Adrenal gland (tissue), 12 donors: ENCODE measurements around the gene SDC4. TPM values are rescaled to one million over a fixed set of nuclear protein-coding genes. Genes with fewer than 3 reads are reported as not detected.
A peak's percentile ranks its signal among the peaks of the same experiment; 100 is the strongest.

Experiments
- DNase-seq, 7 donors: peaks; one replicate each; pipeline ENCODE4 v3.0.0-alpha.2; 2019 to 2020
- H3K27ac ChIP-seq, 5 donors: fragments of 200-600 bp; sonication (generic) in 4 of 5; 1 replicate in 3 of 5; 2 replicates in 2 of 5; pipeline versions ENCODE4 v1.5.1 to v1.8.0; 2016 to 2020; ENCODE audit warnings: mild to moderate bottlenecking in 1 of 5
- H3K27me3 ChIP-seq: fragments of 200-600 bp; 2 replicates; pipeline ENCODE4 v1.8.0; 2021
- H3K36me3 ChIP-seq, 2 donors: fragments of 200-600 bp; replicated peaks in 1 of 2; 1 replicate in 1 of 2; 2 replicates in 1 of 2; pipeline versions ENCODE4 v1.5.1 to v1.8.0; 2018 to 2022
- H3K4me1 ChIP-seq, 2 donors: fragments of 200-600 bp; replicated peaks in 1 of 2; 1 replicate in 1 of 2; 2 replicates in 1 of 2; pipeline versions ENCODE4 v1.5.1 to v1.8.0; 2018 to 2021
- H3K4me3 ChIP-seq, 4 donors: fragments of 200-600 bp; sonication (generic) in 3 of 4; one replicate each; pipeline ENCODE4 v1.5.1; 2016 to 2018
- H3K9me3 ChIP-seq, 3 donors: fragments of 200-600 bp; sonication (generic) in 1 of 3; replicated peaks in 1 of 3; 1 replicate in 2 of 3; 2 replicates in 1 of 3; pipeline versions ENCODE4 v1.5.1 to v1.8.0; 2016 to 2021
- CTCF ChIP-seq, 6 experiments: fragments of 450-650 bp in 4 of 6; fragments of 200-600 bp in 2 of 6; sonication (generic) in 1 of 6; IDR thresholded peaks; 1 replicate in 5 of 6; 2 replicates in 1 of 6; pipeline versions ENCODE4 v1.5.1 to v1.8.0; 2016 to 2021; ENCODE audit warnings: antibody characterized with exemption in 6 of 6, mild to moderate bottlenecking in 2 of 6, moderate library complexity in 1 of 6
- POLR2A ChIP-seq, 2 donors: fragments of 450-650 bp; IDR thresholded peaks; one replicate each; pipeline ENCODE4 v1.6.1; 2017; ENCODE audit warnings: antibody characterized with exemption in 2 of 2, mild to moderate bottlenecking in 2 of 2, moderate library complexity in 1 of 2
- WGBS, 4 donors: extraction: QIAGEN DNeasy Blood & Tissue Kit in 2 of 4; methylation state at CpG; one replicate each; pipeline versions ENCODE4 v1.1.5 to v1.1.7; 2013 to 2017; 5-methylcytosine and 5-hydroxymethylcytosine counted together
- intact Hi-C, 2 donors: fragments of 100-400 bp; cut with DNase I; formaldehyde crosslinking; loops; one replicate each; pipeline versions ENCODE4 v1.14.1 to v1.15.0; 2022 to 2023
- polyA plus RNA-seq, 3 donors: library from polyadenylated mRNA; stranded (reverse); fragments of 200-250 nt in 2 of 3; fragments of 350-450 nt in 1 of 3; fragmentation: Illumina TruSeq in 1 of 3; extraction: RNeasy Lipid Tissue Mini Kit (QIAGEN cat#74804) in 1 of 3; gene quantifications; one replicate each; pipeline ENCODE4 v1.2.3, GENCODE V29; 2013 to 2014
- total RNA-seq, 9 donors: library from RNA; depleted of rRNA in 4 of 9; stranded (reverse); fragments of >200 nt in 4 of 9; fragments of 120-200 nt in 1 of 9; fragmentation: NEBNext Ultra II Directional in 1 of 9; extraction: Animal tissue kit (Norgen Biotek cat#: 25700) in 1 of 9; gene quantifications; one replicate each; pipeline versions ENCODE4 v1.1.0 to v1.2.4, GENCODE V29; 2013 to 2023
- donor health status: healthy with polysubstance abuse.
- donor health status: Bipolar disorder and iron deficiency.
- donor health status: DM: yes; HTN: yes; CAD: no.
- donor health status: DM: no; HTN: no; CAD: no.
- donor health status: DM: no; HTN: no; CAD: no.
- donor health status: DM: yes; HTN: yes; CAD: no.

Gene SDC4
- total and polyA plus RNA-seq, 12 donors: 48.7 to 128 (median 72.4) TPM

GRCh38 chr20:45289942-45290676 lies 58.1 kb downstream of the SDC4 start:
- 72 to 76% (median 74%) methylated on average over 12 to 13 of the region's 13 CpGs for WGBS, 4 donors
- intact Hi-C loops: loop anchor here (5.0 to 10.0 kb wide), 3 partner anchors 185 to 273 kb away; partner anchors contain the start of gene KCNS1 (in 1 of the 2)
- peak in 1 of 7 donors; percentile 17 for DNase-seq
- no peak overlapping the region for H3K27ac ChIP-seq
- H3K36me3 ChIP-seq: no peaks in the 10 kb centered on the region
- TF ChIP-seq CTCF (IDR thresholded peaks at IDR 0.05): no peak
- TF ChIP-seq POLR2A (IDR thresholded peaks at IDR 0.05): no peak
- H3K9me3 ChIP-seq: no peaks in the 10 kb centered on the region
- H3K4me1 ChIP-seq: peaks cover 0 to 9% of the 10 kb centered on the region in 2 donors
- H3K27me3 ChIP-seq: peaks cover 11% of the 10 kb centered on the region
- no peak overlapping the region for H3K4me3 ChIP-seq

GRCh38 chr20:45288860-45289259 lies 59.4 kb downstream of the SDC4 start:
- no peaks in the 10 kb centered on the region for H3K9me3 ChIP-seq
- H3K27ac ChIP-seq: no peak overlapping the region
- H3K27me3 ChIP-seq: peaks cover 4% of the 10 kb centered on the region
- WGBS, 4 donors: 69 to 98% (median 81%) methylated on average over 3 to 5 of the region's 5 CpGs
- H3K36me3 ChIP-seq: no peaks in the 10 kb centered on the region
- intact Hi-C loops: loop anchor here (5.0 to 10.0 kb wide), 3 partner anchors 184 to 272 kb away; partner anchors contain the start of gene KCNS1 (in 1 of the 2)
- DNase-seq: peak in 1 of 7 donors; percentile 36
- no peak overlapping the region for H3K4me3 ChIP-seq
- H3K4me1 ChIP-seq: peaks cover 0 to 7% of the 10 kb centered on the region in 2 donors
- TF ChIP-seq POLR2A (IDR thresholded peaks at IDR 0.05) (no peak), CTCF (IDR thresholded peaks at IDR 0.05) (no peak)

GRCh38 chr20:45288376-45288775 lies 59.8 kb downstream of the SDC4 start:
- TF ChIP-seq POLR2A (IDR thresholded peaks at IDR 0.05) (no peak), CTCF (IDR thresholded peaks at IDR 0.05) (no peak)
- peaks cover 6% of the 10 kb centered on the region for H3K27me3 ChIP-seq
- DNase-seq: peak in 1 of 7 donors; percentile 31
- H3K4me1 ChIP-seq: peaks cover 0 to 5% of the 10 kb centered on the region in 2 donors
- H3K4me3 ChIP-seq: no peak overlapping the region
- intact Hi-C loops: loop anchor here (5.0 to 10.0 kb wide), 3 partner anchors 184 to 271 kb away; partner anchors contain the start of gene KCNS1 (in 1 of the 2)
- 79 to 85% (median 83%) methylated on average over 4 of the region's 4 CpGs for WGBS, 4 donors
- no peaks in the 10 kb centered on the region for H3K36me3 ChIP-seq
- H3K27ac ChIP-seq: no peak overlapping the region
- H3K9me3 ChIP-seq: no peaks in the 10 kb centered on the region

- no peaks in the 10 kb centered on the region for H3K4me1 ChIP-seq
- TF ChIP-seq POLR2A (IDR thresholded peaks at IDR 0.05) (no peak), CTCF (IDR thresholded peaks at IDR 0.05) (no peak)
Measured at GRCh38 chr20:45283551-45284057, 64.6 kb downstream of the SDC4 start.

More at GRCh38 chr20:45283551-45284057, 64.6 kb downstream of the SDC4 start:
- H3K36me3 ChIP-seq: no peaks in the 10 kb centered on the region
- H3K4me3 ChIP-seq: no peak overlapping the region
- DNase-seq: no peak
- no peaks in the 10 kb centered on the region for H3K9me3 ChIP-seq
- H3K27ac ChIP-seq: no peak overlapping the region
- intact Hi-C loops: loop anchor here in 1 of 2 donors (10.0 kb wide), 1 partner anchor 179 kb away; the partner anchor contains the start of gene KCNS1
- 27 to 54% (median 45%) methylated on average over 2 to 4 of the region's 4 CpGs for WGBS, 4 donors
- peaks cover 9% of the 10 kb centered on the region for H3K27me3 ChIP-seq
